HG03432 (cell line): ENCODE measurements around the gene APOO.

Experiments
- ATAC-seq: cut with Tn5 transposase; IDR thresholded peaks from one replicate; pipeline ENCODE4 v1.9.1; 2021; ENCODE audit warnings: mild to moderate bottlenecking, moderate library complexity; ENCODE audit not compliant: unreplicated experiment

Gene APOO

GRCh38 chrX:23788946-23789345 is 118.8 kb downstream of the APOO start:
- ATAC-seq: no peak

- peak; percentile 53 for ATAC-seq
Observed at GRCh38 chrX:23788521-23788920, 119.2 kb downstream of the APOO start.

- ATAC-seq: no peak
Observed at GRCh38 chrX:23787745-23788118, 120.0 kb downstream of the APOO start.

- no peak for ATAC-seq
Observed at GRCh38 chrX:23786268-23786815, 121.4 kb downstream of the APOO start.

GRCh38 chrX:23785580-23785979 is 122.2 kb downstream of the APOO start:
- no peak for ATAC-seq

GRCh38 chrX:23784470-23785331 is 123.0 kb downstream of the APOO start:
- ATAC-seq: no peak

- ATAC-seq: no peak
Observed at GRCh38 chrX:23783589-23784469, 123.9 kb downstream of the APOO start.
